DND-41 (cell line): ENCODE measurements around the gene EFHD1.
"Not testable (repeated sequence)": the region's sequence is repeated elsewhere in the genome, so short reads cannot be mapped to it uniquely, and the experiment has no call there.

ENCODE experiments used
- ATAC-seq: fragments of 200-7000 bp; cut with Tn5 transposase; 3 replicates; pipeline ENCODE4 v1.9.1; 2021; ENCODE audit warnings: low read depth; ENCODE audit not compliant: insufficient read depth
- DNase-seq: peaks from one replicate; pipeline ENCODE4 v3.0.0-alpha.2; 2020
- H2AFZ ChIP-seq: 2 replicates; pipeline ENCODE4 v1.6.0; 2012; ENCODE audit warnings: low read depth, low read length
- H3K27ac ChIP-seq: 2 replicates; pipeline ENCODE4 v1.5.1; 2012; ENCODE audit warnings: low read length, inconsistent platforms
- H3K27me3 ChIP-seq: fragments of 200-600 bp; sonication (generic); 2 replicates; pipeline ENCODE4 v1.6.0; 2012; ENCODE audit warnings: low read length, mild to moderate bottlenecking, inconsistent platforms; ENCODE audit not compliant: insufficient read depth, poor library complexity
- H3K36me3 ChIP-seq: 2 replicates; pipeline ENCODE4 v1.5.1; 2012; ENCODE audit warnings: low read length, inconsistent platforms; ENCODE audit not compliant: insufficient read depth
- H3K4me1 ChIP-seq: 2 replicates; pipeline ENCODE4 v1.5.1; 2012; ENCODE audit warnings: mild to moderate bottlenecking, low read length; ENCODE audit not compliant: insufficient read depth
- H3K4me2 ChIP-seq: 2 replicates; pipeline ENCODE4 v1.6.0; 2012; ENCODE audit warnings: mild to moderate bottlenecking, moderate library complexity, low read length, inconsistent platforms; ENCODE audit not compliant: insufficient read depth
- H3K4me3 ChIP-seq, 2 experiments: fragments of 200-600 bp in 1 of 2; shearing (Covaris generic) in 1 of 2; 2 replicates each; pipeline ENCODE4 v1.5.1; 2012 to 2016; ENCODE audit warnings: inconsistent platforms in 2 of 2, low read length in 2 of 2, mild to moderate bottlenecking in 2 of 2, low read depth in 1 of 2, moderate library complexity in 1 of 2
- H3K79me2 ChIP-seq: 2 replicates; pipeline ENCODE4 v1.6.0; 2012; ENCODE audit warnings: low read length, inconsistent platforms; ENCODE audit not compliant: insufficient read depth
- H3K9ac ChIP-seq: 2 replicates; pipeline ENCODE4 v1.6.0; 2012; ENCODE audit warnings: low read depth, mild to moderate bottlenecking, inconsistent platforms, low read length, moderate library complexity
- H3K9me3 ChIP-seq: 2 replicates; pipeline ENCODE4 v1.5.1; 2012; ENCODE audit warnings: low read length, moderate library complexity, mild to moderate bottlenecking, inconsistent platforms; ENCODE audit not compliant: insufficient read depth, severe bottlenecking
- H4K20me1 ChIP-seq: 2 replicates; pipeline ENCODE4 v1.6.0; 2012; ENCODE audit warnings: low read length; ENCODE audit not compliant: insufficient read depth
- EZH2 ChIP-seq: IDR thresholded peaks from 3 replicates; pipeline ENCODE4 v1.6.1; 2012; ENCODE audit warnings: borderline replicate concordance, low read depth, mild to moderate bottlenecking, moderate library complexity, low read length, inconsistent platforms; ENCODE audit not compliant: severe bottlenecking
- TF ChIP-seq, protein P1 (sequence below): IDR thresholded peaks from 2 replicates; pipeline ENCODE4 v1.5.1; 2012; ENCODE audit warnings: borderline replicate concordance, low read length, moderate library complexity, mild to moderate bottlenecking; ENCODE audit not compliant: poor library complexity, severe bottlenecking; ENCODE audit errors: extremely low read depth

The EFHD1 gene

DNA sequence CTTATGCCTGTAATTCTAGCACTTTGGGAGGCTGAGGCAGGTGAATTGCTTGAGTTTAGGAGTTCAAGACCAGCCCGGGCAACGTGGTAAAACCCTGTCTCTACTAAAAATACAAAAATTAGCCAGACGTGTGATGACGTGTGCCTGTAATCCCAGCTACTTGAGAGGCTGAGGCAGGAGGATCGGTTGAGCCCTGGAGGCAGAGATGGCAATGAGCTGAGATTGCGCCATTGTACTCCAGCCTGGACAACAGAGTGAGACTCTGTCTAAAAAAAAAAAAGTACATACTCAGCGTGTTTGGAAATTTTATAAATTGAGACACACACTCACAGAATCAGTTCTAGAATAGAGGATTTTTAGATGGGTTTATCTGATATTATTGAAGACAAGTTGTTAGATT, 46.6 kb downstream of the EFHD1 start:
- Histone ChIP-seq H3K27ac (no peak overlapping the region), H3K27me3 (no peaks in the 10 kb centered on the region), H3K4me2 (no peak overlapping the region), H2AFZ (no peak overlapping the region), H3K9me3 (no peaks in the 10 kb centered on the region), H3K4me3 (no peak overlapping the region), H3K4me1 (no peaks in the 10 kb centered on the region), H3K9ac (no peak overlapping the region), H3K79me2 (no peaks in the 10 kb centered on the region), H4K20me1 (no peaks in the 10 kb centered on the region), H3K36me3 (no peaks in the 10 kb centered on the region)
- TF ChIP-seq, protein P1, sequence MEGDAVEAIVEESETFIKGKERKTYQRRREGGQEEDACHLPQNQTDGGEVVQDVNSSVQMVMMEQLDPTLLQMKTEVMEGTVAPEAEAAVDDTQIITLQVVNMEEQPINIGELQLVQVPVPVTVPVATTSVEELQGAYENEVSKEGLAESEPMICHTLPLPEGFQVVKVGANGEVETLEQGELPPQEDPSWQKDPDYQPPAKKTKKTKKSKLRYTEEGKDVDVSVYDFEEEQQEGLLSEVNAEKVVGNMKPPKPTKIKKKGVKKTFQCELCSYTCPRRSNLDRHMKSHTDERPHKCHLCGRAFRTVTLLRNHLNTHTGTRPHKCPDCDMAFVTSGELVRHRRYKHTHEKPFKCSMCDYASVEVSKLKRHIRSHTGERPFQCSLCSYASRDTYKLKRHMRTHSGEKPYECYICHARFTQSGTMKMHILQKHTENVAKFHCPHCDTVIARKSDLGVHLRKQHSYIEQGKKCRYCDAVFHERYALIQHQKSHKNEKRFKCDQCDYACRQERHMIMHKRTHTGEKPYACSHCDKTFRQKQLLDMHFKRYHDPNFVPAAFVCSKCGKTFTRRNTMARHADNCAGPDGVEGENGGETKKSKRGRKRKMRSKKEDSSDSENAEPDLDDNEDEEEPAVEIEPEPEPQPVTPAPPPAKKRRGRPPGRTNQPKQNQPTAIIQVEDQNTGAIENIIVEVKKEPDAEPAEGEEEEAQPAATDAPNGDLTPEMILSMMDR: no peak
- no peak for TF ChIP-seq EZH2
- DNase-seq (no peak), ATAC-seq (no peak)

DNA sequence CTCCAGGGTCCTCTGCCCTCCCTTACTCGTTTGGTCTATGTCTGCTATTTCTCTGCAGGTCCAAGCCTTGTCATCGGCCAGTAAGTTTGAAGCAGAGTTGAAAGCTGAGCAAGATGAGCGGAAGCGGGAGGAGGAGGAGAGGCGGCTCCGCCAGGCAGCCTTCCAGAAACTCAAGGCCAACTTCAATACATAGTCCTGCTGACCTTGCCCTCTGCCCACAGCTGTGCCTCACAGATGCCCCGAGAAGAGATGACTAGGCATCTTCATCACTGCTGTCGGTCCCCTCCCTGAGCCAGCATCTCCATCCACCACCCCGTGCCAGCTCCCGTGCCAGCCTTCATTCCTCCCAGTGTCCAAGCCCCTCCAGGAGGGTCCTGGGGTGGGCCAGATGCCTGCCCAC, 48.1 kb downstream of the EFHD1 start:
- no peak overlapping the region for H3K9ac ChIP-seq
- ATAC-seq (no peak), DNase-seq (no peak)
- H3K4me2 ChIP-seq: no peak overlapping the region
- H3K36me3 ChIP-seq: no peaks in the 10 kb centered on the region
- no peaks in the 10 kb centered on the region for H3K27me3 ChIP-seq
- H2AFZ ChIP-seq: no peak overlapping the region
- TF ChIP-seq, protein P1: no peak
- TF ChIP-seq EZH2: no peak
- no peaks in the 10 kb centered on the region for H3K9me3 ChIP-seq
- H3K27ac ChIP-seq: no peak overlapping the region
- H3K4me1 ChIP-seq: no peaks in the 10 kb centered on the region
- no peaks in the 10 kb centered on the region for H4K20me1 ChIP-seq
- no peak overlapping the region for H3K4me3 ChIP-seq
- no peaks in the 10 kb centered on the region for H3K79me2 ChIP-seq

DNA sequence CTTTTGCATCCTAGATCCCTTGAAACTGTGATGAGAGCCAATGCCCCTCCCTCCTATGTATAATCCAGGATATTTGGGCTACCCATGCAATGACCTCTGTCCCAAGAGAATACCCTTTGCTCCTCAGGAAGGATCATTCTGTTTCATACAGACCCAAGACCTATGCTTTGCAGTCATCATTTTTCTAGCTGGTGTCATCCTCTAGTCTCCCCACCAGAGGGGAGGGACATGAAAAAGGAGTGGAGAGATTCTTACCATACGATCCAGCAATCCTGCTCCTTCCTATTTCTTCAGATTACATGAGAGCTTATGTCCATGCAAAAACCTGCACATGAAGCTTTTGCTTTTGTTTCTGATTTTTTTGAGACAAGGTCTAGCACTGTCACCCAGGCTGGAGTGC, 50.0 kb downstream of the EFHD1 start:
- TF ChIP-seq, protein P1: no peak
- no peak for TF ChIP-seq EZH2
- no peaks in the 10 kb centered on the region for H4K20me1 ChIP-seq
- ATAC-seq: no peak

DNA sequence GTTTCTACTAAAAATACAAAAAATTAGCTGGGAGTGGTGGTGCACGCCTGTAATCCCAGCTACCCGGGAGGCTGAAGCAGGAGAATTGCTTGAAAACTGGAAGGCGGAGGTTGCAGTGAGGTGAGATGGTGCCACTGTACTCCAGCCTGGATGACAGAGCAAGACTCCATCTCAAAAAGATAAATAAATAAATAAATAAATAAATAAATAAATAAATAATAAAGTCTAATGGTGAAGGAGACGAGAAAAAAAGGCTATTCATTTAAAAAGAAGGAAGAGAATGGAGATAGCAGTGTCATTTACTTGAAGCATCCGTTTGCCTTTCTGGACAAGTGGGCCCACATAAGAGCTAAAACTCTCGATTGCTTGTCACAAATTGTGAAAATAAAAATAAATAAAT, 52.0 kb downstream of the EFHD1 start:
- not testable (repeated sequence) for H3K9ac ChIP-seq, ATAC-seq, H3K4me1 ChIP-seq, H3K79me2 ChIP-seq, H3K27ac ChIP-seq, H3K9me3 ChIP-seq, H3K4me2 ChIP-seq, H3K36me3 ChIP-seq, H4K20me1 ChIP-seq, DNase-seq, H2AFZ ChIP-seq, H3K4me3 ChIP-seq, H3K27me3 ChIP-seq

More for the DNA sequence above, 50.0 kb downstream of the EFHD1 start:
- Histone ChIP-seq H3K27me3 (no peaks in the 10 kb centered on the region), H3K4me2 (no peak overlapping the region), H3K4me1 (no peaks in the 10 kb centered on the region), H3K9me3 (no peaks in the 10 kb centered on the region), H3K27ac (no peak overlapping the region), H2AFZ (no peak overlapping the region), H3K36me3 (no peaks in the 10 kb centered on the region), H3K9ac (no peak overlapping the region), H3K79me2 (no peaks in the 10 kb centered on the region), H3K4me3 (no peak overlapping the region)
- no peak for DNase-seq
